ENCODE results near the gene ULBP3.
"Not testable (repeated sequence)": the region's sequence is repeated elsewhere in the genome, so short reads cannot be mapped to it uniquely, and the experiment has no call there.

Gene ULBP3

GRCh38 chr6:150081702-150082101, 12.8 kb upstream of the ULBP3 start:
- ChIA-PET POLR2A (no interaction called here), CTCF (interaction anchor here (0.6 to 2.7 kb wide), 7 partner anchors 11 to 733 kb away, joined by 3 to 18 read pairs (median 5); no protein-coding TSS in a partner anchor)
- no peak for DNase-seq (ENCODE audit: extremely low spot score)

DNA sequence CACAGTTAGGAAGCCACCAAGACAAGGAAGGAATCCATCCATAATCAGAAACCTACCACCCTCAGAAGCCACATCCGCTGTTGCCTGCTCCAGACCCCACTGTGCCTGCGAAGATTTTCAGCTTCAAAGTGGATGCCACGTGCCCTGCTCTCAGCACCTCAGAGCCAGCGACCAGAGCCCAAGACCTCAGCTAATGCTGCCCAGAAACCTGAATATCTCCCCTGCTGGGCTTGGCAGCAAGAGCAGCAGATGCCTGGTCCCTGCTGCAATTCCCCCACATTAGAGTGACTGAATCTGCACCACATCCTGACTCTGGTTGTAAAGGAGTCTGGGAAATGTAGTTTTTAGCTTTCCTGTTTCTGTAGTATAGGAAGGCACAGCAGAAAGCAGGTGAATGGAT, 10.7 kb upstream of the ULBP3 start:
- no peak for DNase-seq (ENCODE audit: extremely low spot score)
- CTCF ChIA-PET, result interaction anchor here (0.6 to 2.7 kb wide), 8 partner anchors 8 to 327 kb away, joined by 3 to 19 read pairs (median 6); no protein-coding TSS in a partner anchor
- TF ChIP-seq CTBP1 (IDR thresholded peaks at IDR 0.05; ENCODE audit: borderline replicate concordance) (no peak), ARNT (IDR thresholded peaks at IDR 0.05) (no peak), FOXM1 (IDR thresholded peaks at IDR 0.05; ENCODE audit: borderline replicate concordance) (no peak), L3MBTL2 (conservative IDR thresholded peaks at IDR 0.05) (no peak), ELF4 (IDR thresholded peaks at IDR 0.05) (no peak), FOXA1 (IDR thresholded peaks at IDR 0.05) (no peak), NFRKB (IDR thresholded peaks at IDR 0.05) (no peak), TARDBP (IDR thresholded peaks at IDR 0.05) (no peak), FOXK2 (IDR thresholded peaks at IDR 0.05) (no peak), HDGF (IDR thresholded peaks at IDR 0.05; ENCODE audit: borderline replicate concordance) (no peak), SP1 (IDR thresholded peaks at IDR 0.05) (no peak), LEF1 (IDR thresholded peaks at IDR 0.05; ENCODE audit: borderline replicate concordance) (no peak), BHLHE40 (IDR thresholded peaks at IDR 0.05; ENCODE audit: borderline replicate concordance) (no peak)
- TF ChIP-seq, protein P1, sequence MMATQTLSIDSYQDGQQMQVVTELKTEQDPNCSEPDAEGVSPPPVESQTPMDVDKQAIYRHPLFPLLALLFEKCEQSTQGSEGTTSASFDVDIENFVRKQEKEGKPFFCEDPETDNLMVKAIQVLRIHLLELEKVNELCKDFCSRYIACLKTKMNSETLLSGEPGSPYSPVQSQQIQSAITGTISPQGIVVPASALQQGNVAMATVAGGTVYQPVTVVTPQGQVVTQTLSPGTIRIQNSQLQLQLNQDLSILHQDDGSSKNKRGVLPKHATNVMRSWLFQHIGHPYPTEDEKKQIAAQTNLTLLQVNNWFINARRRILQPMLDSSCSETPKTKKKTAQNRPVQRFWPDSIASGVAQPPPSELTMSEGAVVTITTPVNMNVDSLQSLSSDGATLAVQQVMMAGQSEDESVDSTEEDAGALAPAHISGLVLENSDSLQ (IDR thresholded peaks at IDR 0.05), result no peak
- POLR2A ChIA-PET, result interaction anchor here (1.5 kb wide), 1 partner anchor 64 kb away, joined by 4 read pairs; no protein-coding TSS in a partner anchor

More at GRCh38 chr6:150081702-150082101, 12.8 kb upstream of the ULBP3 start:
- TF ChIP-seq BHLHE40 (IDR thresholded peaks at IDR 0.05; ENCODE audit: borderline replicate concordance), result no peak
- TF ChIP-seq SUZ12 (IDR thresholded peaks at IDR 0.05), result no peak
- no peak for TF ChIP-seq NFRKB (IDR thresholded peaks at IDR 0.05)
- no peak for TF ChIP-seq FOXK2 (IDR thresholded peaks at IDR 0.05)
- TF ChIP-seq ZNF384 (IDR thresholded peaks at IDR 0.05), result no peak
- TF ChIP-seq TARDBP (IDR thresholded peaks at IDR 0.05), result no peak
- no peak for TF ChIP-seq SP1 (IDR thresholded peaks at IDR 0.05)
- no peak for TF ChIP-seq FOXA1 (IDR thresholded peaks at IDR 0.05)

DNA sequence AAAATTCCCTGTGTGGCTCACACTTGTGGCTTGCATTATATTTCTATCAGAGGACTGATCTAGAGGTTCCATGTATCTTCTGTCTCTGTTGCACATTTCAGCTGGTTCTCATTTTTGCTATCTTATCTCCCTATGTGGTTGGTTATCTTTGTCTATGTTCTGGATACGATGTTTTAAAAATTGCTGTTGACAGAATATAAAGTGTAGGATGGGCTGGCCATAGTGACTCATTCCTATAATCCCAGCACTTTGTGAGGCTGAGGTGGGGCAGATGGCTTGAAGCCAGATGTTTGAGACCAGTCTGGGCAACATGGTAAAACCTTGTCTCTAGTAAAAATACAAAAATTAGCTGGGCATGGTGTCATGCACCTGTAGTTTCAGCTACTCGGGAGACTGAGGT, 9.9 kb upstream of the ULBP3 start:
- no peak for DNase-seq (ENCODE audit: extremely low spot score)
- POLR2A ChIA-PET, result no interaction called here
- CTCF ChIA-PET, result interaction anchor here (1.0 kb wide), 1 partner anchor 56 kb away, joined by 4 read pairs; no protein-coding TSS in a partner anchor
- no peak for TF ChIP-seq BHLHE40 (IDR thresholded peaks at IDR 0.05; ENCODE audit: borderline replicate concordance)
- TF ChIP-seq SUZ12 (IDR thresholded peaks at IDR 0.05), result no peak
- TF ChIP-seq L3MBTL2 (conservative IDR thresholded peaks at IDR 0.05), result no peak
- no peak for TF ChIP-seq ZNF384 (IDR thresholded peaks at IDR 0.05)
- TF ChIP-seq FOXK2 (IDR thresholded peaks at IDR 0.05), result no peak

- DNase-seq (ENCODE audit: extremely low spot score), result peak; percentile 38
- ChIA-PET CTCF (interaction anchor here (0.7 to 2.6 kb wide), 6 partner anchors 11 to 741 kb away, joined by 3 to 12 read pairs (median 4); no protein-coding TSS in a partner anchor), POLR2A (interaction anchor here (0.6 to 0.7 kb wide), 2 partner anchors 69 to 224 kb away, joined by 3 read pairs; no protein-coding TSS in a partner anchor)
- TF ChIP-seq LEF1 (IDR thresholded peaks at IDR 0.05; ENCODE audit: borderline replicate concordance), result no peak
Measured at GRCh38 chr6:150076196-150076893, 7.4 kb upstream of the ULBP3 start.

DNA sequence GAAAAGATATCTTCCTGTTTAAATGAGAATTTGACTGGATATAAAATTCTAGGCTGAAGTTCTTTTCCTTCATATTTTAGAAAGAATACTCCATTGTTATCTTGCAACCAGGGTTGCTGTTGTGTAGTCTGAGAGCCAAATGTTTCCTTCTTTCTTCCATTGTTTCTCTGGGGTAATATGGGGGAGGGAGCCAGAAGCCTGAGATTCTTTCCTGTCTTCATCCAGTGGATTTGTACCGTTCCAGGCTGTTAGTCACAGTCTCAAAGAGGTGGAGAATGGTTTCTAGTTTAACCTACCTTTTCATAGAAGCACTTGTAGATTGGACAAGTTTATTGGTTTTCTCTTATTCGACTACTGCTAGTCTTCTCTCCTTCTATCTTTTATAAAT, 6.1 kb upstream of the ULBP3 start:
- DNase-seq (ENCODE audit: extremely low spot score), result no peak
- POLR2A ChIA-PET, result no interaction called here
- CTCF ChIA-PET, result interaction anchor here (1.0 to 2.6 kb wide), 4 partner anchors 111 to 321 kb away, joined by 3 to 12 read pairs (median 4); partner anchors contain the start of gene ULBP1

GRCh38 chr6:150074396-150075033, 5.6 kb upstream of the ULBP3 start:
- CTCF ChIA-PET, result interaction anchor here (0.6 to 1.7 kb wide), 4 partner anchors 111 to 278 kb away, joined by 3 to 5 read pairs (median 4); partner anchors contain the start of gene ULBP1
- POLR2A ChIA-PET; DNase-seq (ENCODE audit: extremely low spot score): not testable (repeated sequence)

More for the DNA sequence above, 6.1 kb upstream of the ULBP3 start:
- TF ChIP-seq TARDBP (IDR thresholded peaks at IDR 0.05), result no peak
- TF ChIP-seq ZNF384 (IDR thresholded peaks at IDR 0.05), result no peak

- ChIA-PET POLR2A (no interaction called here), CTCF (interaction anchor here (1.0 to 2.7 kb wide), 3 partner anchors 8 to 323 kb away, joined by 3 to 19 read pairs (median 16); no protein-coding TSS in a partner anchor)
- TF ChIP-seq SUZ12 (IDR thresholded peaks at IDR 0.05), result no peak
- TF ChIP-seq HDGF (IDR thresholded peaks at IDR 0.05; ENCODE audit: borderline replicate concordance), result no peak
- no peak for TF ChIP-seq FOXM1 (IDR thresholded peaks at IDR 0.05; ENCODE audit: borderline replicate concordance)
- TF ChIP-seq SP1 (IDR thresholded peaks at IDR 0.05), result no peak
- no peak for TF ChIP-seq FOXA1 (IDR thresholded peaks at IDR 0.05)
- no peak for TF ChIP-seq L3MBTL2 (conservative IDR thresholded peaks at IDR 0.05)
- peak; percentile 39 for DNase-seq (ENCODE audit: extremely low spot score)
Measured at GRCh38 chr6:150072201-150072600, 3.3 kb upstream of the ULBP3 start.

Measured in HEK293T (cell line).